Esophagus squamous epithelium (tissue), 4 donors: Measurements from ENCODE around the gene C16orf74.

Source experiments
- POLR2A ChIP-seq, 4 donors: fragments of 450-650 bp; IDR thresholded peaks; one replicate each; pipeline ENCODE4 v1.6.1; 2017; ENCODE audit warnings: antibody characterized with exemption in 4 of 4, mild to moderate bottlenecking in 4 of 4, moderate library complexity in 3 of 4
- TF ChIP-seq, protein P1 (sequence below), 6 experiments: fragments of 450-650 bp in 4 of 6; fragments of 200-600 bp in 2 of 6; sonication (generic) in 2 of 6; IDR thresholded peaks; one replicate each; pipeline ENCODE4 v1.5.1; 2016 to 2019; ENCODE audit warnings: antibody characterized with exemption in 6 of 6, mild to moderate bottlenecking in 4 of 6, moderate library complexity in 4 of 6

DNA sequence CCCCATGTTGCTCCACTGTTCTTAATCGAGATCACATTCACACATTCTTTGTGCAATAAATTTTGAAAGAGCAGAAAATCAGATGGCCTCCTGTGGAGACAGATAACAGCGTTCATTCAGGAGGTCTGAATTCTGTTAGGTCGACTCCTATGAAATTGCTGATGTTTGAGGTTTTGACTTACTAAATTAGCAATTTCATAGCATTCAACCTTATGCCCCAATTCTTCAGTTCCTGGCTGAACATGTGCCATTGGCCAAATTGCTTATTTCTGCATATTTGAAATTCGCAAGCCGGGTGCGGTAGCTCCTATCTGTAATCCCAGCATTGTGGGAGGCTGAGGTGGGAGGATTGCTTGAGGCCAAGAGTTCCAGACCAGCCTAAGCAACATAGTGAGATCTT lies 22.1 kb upstream of the C16orf74 start:
- TF ChIP-seq, protein P1, sequence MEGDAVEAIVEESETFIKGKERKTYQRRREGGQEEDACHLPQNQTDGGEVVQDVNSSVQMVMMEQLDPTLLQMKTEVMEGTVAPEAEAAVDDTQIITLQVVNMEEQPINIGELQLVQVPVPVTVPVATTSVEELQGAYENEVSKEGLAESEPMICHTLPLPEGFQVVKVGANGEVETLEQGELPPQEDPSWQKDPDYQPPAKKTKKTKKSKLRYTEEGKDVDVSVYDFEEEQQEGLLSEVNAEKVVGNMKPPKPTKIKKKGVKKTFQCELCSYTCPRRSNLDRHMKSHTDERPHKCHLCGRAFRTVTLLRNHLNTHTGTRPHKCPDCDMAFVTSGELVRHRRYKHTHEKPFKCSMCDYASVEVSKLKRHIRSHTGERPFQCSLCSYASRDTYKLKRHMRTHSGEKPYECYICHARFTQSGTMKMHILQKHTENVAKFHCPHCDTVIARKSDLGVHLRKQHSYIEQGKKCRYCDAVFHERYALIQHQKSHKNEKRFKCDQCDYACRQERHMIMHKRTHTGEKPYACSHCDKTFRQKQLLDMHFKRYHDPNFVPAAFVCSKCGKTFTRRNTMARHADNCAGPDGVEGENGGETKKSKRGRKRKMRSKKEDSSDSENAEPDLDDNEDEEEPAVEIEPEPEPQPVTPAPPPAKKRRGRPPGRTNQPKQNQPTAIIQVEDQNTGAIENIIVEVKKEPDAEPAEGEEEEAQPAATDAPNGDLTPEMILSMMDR (IDR thresholded peaks at IDR 0.05), result no peak
- TF ChIP-seq POLR2A (IDR thresholded peaks at IDR 0.05), result no peak
